ENCODE results near the gene UBQLNL.

UBQLNL gene

GRCh38 chr11:5507177-5507932, 9.1 kb downstream of the UBQLNL start:
- DNase-seq, result no peak

- DNase-seq, result no peak
Measured at GRCh38 chr11:5505363-5506048, 11.0 kb downstream of the UBQLNL start.

- DNase-seq, result no peak
Measured at GRCh38 chr11:5504403-5504921, 12.0 kb downstream of the UBQLNL start.

GRCh38 chr11:5500393-5500801, 16.1 kb downstream of the UBQLNL start:
- DNase-seq, result no peak

GRCh38 chr11:5499671-5500070, 16.8 kb downstream of the UBQLNL start:
- DNase-seq, result no peak

- no peak for DNase-seq
Measured at GRCh38 chr11:5489576-5490357, 26.7 kb downstream of the UBQLNL start.

- no peak for DNase-seq
Measured at GRCh38 chr11:5488798-5489399, 27.6 kb downstream of the UBQLNL start.

GRCh38 chr11:5488385-5488784, 28.1 kb downstream of the UBQLNL start, which contains the start of gene OR52D1:
OR52D1 (plus strand) TSS chr11:5488685; CDS start chr11:5488707, 22 bp downstream.
- no peak for DNase-seq

GRCh38 chr11:5486421-5486820, 30.1 kb downstream of the UBQLNL start:
- DNase-seq, result no peak

- no peak for DNase-seq
Measured at GRCh38 chr11:5486003-5486402, 30.5 kb downstream of the UBQLNL start.

- DNase-seq, result peak; percentile 3
Measured at GRCh38 chr11:5476186-5476819, 40.2 kb downstream of the UBQLNL start.

GRCh38 chr11:5473921-5474320, 42.6 kb downstream of the UBQLNL start:
- no peak for DNase-seq

GRCh38 chr11:5467527-5467926, 49.0 kb downstream of the UBQLNL start:
- no peak for DNase-seq
